IMR-90 (cell line): ENCODE results near the gene GTPBP4. TPM values are rescaled to one million over a fixed set of nuclear protein-coding genes. Genes with fewer than 3 reads are reported as not detected.

Experiments
- ATAC-seq: fragments of 200-7000 bp; cut with Tn5 transposase; 2 replicates; pipeline ENCODE4 v1.9.1; 2020; ENCODE audit warnings: low read depth, mild to moderate bottlenecking, moderate library complexity
- BruUV-seq: library from RNA; stranded (reverse); fragments of 400-500 nt; replicated peaks from 2 replicates; lab custom pipeline; 2021; lab: Mats Ljungman, UMichigan
- CTCF ChIA-PET: fragments of 300-600 bp; formaldehyde crosslinking; extraction: SDS; loops from one replicate; lab custom pipeline; 2021; ENCODE audit warnings: antibody characterized with exemption; lab: Yijun Ruan, JAX
- POLR2A ChIA-PET: fragments of 300-600 bp; sonication (Branson Sonifier 250); formaldehyde crosslinking; loops from one replicate; lab custom pipeline; 2022; ENCODE audit warnings: antibody characterized with exemption; ENCODE audit not compliant: unreplicated experiment; lab: Charles Lee
- DNase-seq: peaks from one replicate; pipeline ENCODE4 v3.0.0; 2013
- H2AFZ ChIP-seq: replicated peaks from 2 replicates; pipeline ENCODE3; 2013; ENCODE audit warnings: low read length, mild to moderate bottlenecking; ENCODE audit not compliant: poor library complexity
- H2AK5ac ChIP-seq: 2 replicates; pipeline ENCODE4 v1.6.1; 2013; ENCODE audit warnings: low read depth, low read length, inconsistent platforms
- H2AK9ac ChIP-seq: replicated peaks from 2 replicates; pipeline ENCODE3; 2013; ENCODE audit warnings: mild to moderate bottlenecking, low read depth, low read length, moderate library complexity; ENCODE audit not compliant: poor library complexity
- H2BK120ac ChIP-seq: 2 replicates; pipeline ENCODE4 v1.6.1; 2013; ENCODE audit warnings: low read depth, low read length, inconsistent platforms
- H2BK15ac ChIP-seq: 3 replicates; pipeline ENCODE4 v1.6.1; 2013; ENCODE audit warnings: low read depth, low read length, inconsistent platforms
- H2BK20ac ChIP-seq: 2 replicates; pipeline ENCODE4 v1.6.1; 2013; ENCODE audit warnings: low read depth, mild to moderate bottlenecking, inconsistent platforms, low read length, moderate library complexity
- H2BK5ac ChIP-seq: 2 replicates; pipeline ENCODE4 v1.6.1; 2013; ENCODE audit warnings: mild to moderate bottlenecking, low read depth, low read length, inconsistent platforms; ENCODE audit not compliant: poor library complexity, severe bottlenecking
- H3K14ac ChIP-seq: replicated peaks from 2 replicates; pipeline ENCODE4 v1.6.1; 2013; ENCODE audit warnings: low read depth, low read length, inconsistent platforms
- H3K18ac ChIP-seq: 2 replicates; pipeline ENCODE4 v1.6.1; 2013; ENCODE audit warnings: low read depth, low read length, control low read depth
- H3K23ac ChIP-seq: 2 replicates; pipeline ENCODE4 v1.6.1; 2013; ENCODE audit warnings: low read depth, low read length, inconsistent platforms
- H3K27ac ChIP-seq: 2 replicates; pipeline ENCODE4 v1.5.1; 2013; ENCODE audit warnings: mild to moderate bottlenecking, control low read depth, low read length; ENCODE audit not compliant: insufficient read depth
- H3K27me3 ChIP-seq: 2 replicates; pipeline ENCODE4 v1.6.1; 2013; ENCODE audit warnings: low read length; ENCODE audit not compliant: control insufficient read depth, insufficient read depth
- H3K36me3 ChIP-seq: 2 replicates; pipeline ENCODE4 v1.6.1; 2013; ENCODE audit warnings: low read length, mixed read lengths; ENCODE audit not compliant: control insufficient read depth, insufficient read depth
- H3K4ac ChIP-seq: 2 replicates; pipeline ENCODE4 v1.6.1; 2013; ENCODE audit warnings: low read depth, low read length, inconsistent platforms
- H3K4me1 ChIP-seq: 2 replicates; pipeline ENCODE4 v1.6.1; 2013; ENCODE audit warnings: low read length, mixed read lengths; ENCODE audit not compliant: control insufficient read depth, insufficient read depth
- H3K4me2 ChIP-seq: 2 replicates; pipeline ENCODE4 v1.6.1; 2013; ENCODE audit warnings: low read depth, mild to moderate bottlenecking, control low read depth, low read length, moderate library complexity
- H3K4me3 ChIP-seq: 2 replicates; pipeline ENCODE4 v1.5.1; 2013; ENCODE audit warnings: low read depth, mild to moderate bottlenecking, control low read depth, low read length, moderate library complexity; ENCODE audit not compliant: insufficient read depth
- H3K56ac ChIP-seq: 2 replicates; pipeline ENCODE4 v1.6.1; 2013; ENCODE audit warnings: low read length, inconsistent platforms; ENCODE audit not compliant: insufficient read depth; ENCODE audit errors: extremely low read depth
- H3K79me1 ChIP-seq, 2 experiments: 2 replicates each; pipeline ENCODE4 v1.6.1; 2013; ENCODE audit warnings: low read length in 2 of 2, inconsistent platforms in 1 of 2, low read depth in 1 of 2
- H3K9ac ChIP-seq: 2 replicates; pipeline ENCODE4 v1.6.1; 2013; ENCODE audit warnings: low read depth, low read length, control low read depth
- H3K9me1 ChIP-seq: 2 replicates; pipeline ENCODE4 v1.6.1; 2013; ENCODE audit warnings: low read length, inconsistent platforms; ENCODE audit not compliant: insufficient read depth
- H3K9me3 ChIP-seq: 2 replicates; pipeline ENCODE4 v1.6.1; 2013; ENCODE audit warnings: low read length; ENCODE audit not compliant: control insufficient read depth, insufficient read depth
- H4K20me1 ChIP-seq: 2 replicates; pipeline ENCODE4 v1.6.1; 2013; ENCODE audit warnings: low read length, inconsistent platforms; ENCODE audit not compliant: insufficient read depth
- H4K5ac ChIP-seq: 2 replicates; pipeline ENCODE4 v1.6.1; 2013; ENCODE audit warnings: mild to moderate bottlenecking, low read depth, low read length, control low read depth
- H4K8ac ChIP-seq, 2 experiments: 2 replicates each; pipeline ENCODE4 v1.6.1; 2013; ENCODE audit warnings: low read depth in 2 of 2, low read length in 2 of 2, control low read depth in 1 of 2, inconsistent platforms in 1 of 2
- H4K91ac ChIP-seq: 2 replicates; pipeline ENCODE4 v1.6.1; 2013; ENCODE audit warnings: low read depth, low read length, inconsistent platforms; ENCODE audit not compliant: insufficient read depth
- BHLHE40 ChIP-seq: fragments of 150-350 bp; IDR thresholded peaks from 2 replicates; pipeline ENCODE4 v1.6.1; 2016; ENCODE audit warnings: mild to moderate bottlenecking, low read depth, low read length
- CHD1 ChIP-seq: IDR thresholded peaks from 2 replicates; pipeline ENCODE4 v1.6.1; 2012; ENCODE audit warnings: low read depth, low read length, improper control_type of control experiment
- CTCF ChIP-seq: conservative IDR thresholded peaks from 2 replicates; pipeline ENCODE4 v1.5.1; 2012; ENCODE audit warnings: mild to moderate bottlenecking, low read depth, low read length, improper control_type of control experiment
- ELK1 ChIP-seq: fragments of 150-350 bp; IDR thresholded peaks from 2 replicates; pipeline ENCODE4 v1.6.1; 2016; ENCODE audit warnings: low read depth, mild to moderate bottlenecking, low read length, moderate library complexity, borderline replicate concordance
- FOS ChIP-seq: fragments of 150-350 bp; IDR thresholded peaks from 2 replicates; pipeline ENCODE4 v1.6.1; 2016; ENCODE audit warnings: low read depth, low read length
- MAFK ChIP-seq: IDR thresholded peaks from 2 replicates; pipeline ENCODE4 v1.6.1; 2012; ENCODE audit warnings: low read depth, low read length, improper control_type of control experiment
- RAD21 ChIP-seq: IDR thresholded peaks from 2 replicates; pipeline ENCODE4 v1.6.1; 2012; ENCODE audit warnings: low read length, improper control_type of control experiment
- RFX5 ChIP-seq: IDR thresholded peaks from 2 replicates; pipeline ENCODE4 v1.8.0; 2012; ENCODE audit warnings: low read depth, mild to moderate bottlenecking, low read length, moderate library complexity
- SMC3 ChIP-seq: fragments of 150-350 bp; IDR thresholded peaks from 2 replicates; pipeline ENCODE4 v1.6.1; 2016; ENCODE audit warnings: low read depth, mild to moderate bottlenecking, antibody characterized with exemption, low read length, moderate library complexity
- USF2 ChIP-seq: fragments of 150-350 bp; IDR thresholded peaks from 2 replicates; pipeline ENCODE4 v1.6.1; 2017; ENCODE audit warnings: mild to moderate bottlenecking, antibody characterized with exemption, low read length, low read depth
- WGBS, 2 experiments: methylation state at CpG; one replicate each; pipeline versions ENCODE4 v1.1.5 to v1.1.7; 2013; ENCODE audit warnings: missing lambda C conversion rate in 2 of 2; ENCODE audit not compliant: insufficient read length in 1 of 2; ENCODE audit errors: extremely low coverage in 2 of 2; 5-methylcytosine and 5-hydroxymethylcytosine counted together
- dilution Hi-C: fragments of 300-500 bp; cut with HindIII; formaldehyde crosslinking; loops from one replicate; pipeline ENCODE4 v1.14.3; 2018; ENCODE audit warnings: low sequenced_read_pairs; ENCODE audit not compliant: unreplicated experiment
- in situ Hi-C: fragments of 300-500 bp; cut with MboI; formaldehyde crosslinking; loops from 3 replicates; pipeline ENCODE4 v1.14.3; 2019; ENCODE audit warnings: low sequenced_read_pairs, inconsistent platforms, mixed read lengths
- intact Hi-C: fragments of 100-400 bp; cut with micrococcal nuclease; formaldehyde crosslinking; loops from 2 replicates; pipeline ENCODE4 v1.10.0; 2022
- polyA plus RNA-seq, 3 experiments: library from polyadenylated mRNA; depleted of rRNA; stranded (reverse); fragments of >200 nt; gene quantifications; 2 replicates each; pipeline ENCODE4 v1.2.3, GENCODE V29; 2012; ENCODE audit warnings: low replicate concordance in 1 of 3
- total RNA-seq: library from RNA; depleted of rRNA; stranded (reverse); fragments of >200 nt; gene quantifications from 2 replicates; pipeline ENCODE4 v1.2.3, GENCODE V29; 2012

Gene GTPBP4
- total and polyA plus RNA-seq, 2 of the 4 experiments (the other 2 are of a cell fraction): 46.2 to 48.6 TPM

GRCh38 chr10:1059902-1060301 is 71.7 kb downstream of the GTPBP4 start:
- Histone ChIP-seq H2AFZ (no peak overlapping the region), H4K5ac (no peak overlapping the region), H3K4me3 (no peak overlapping the region), H4K20me1 (peaks cover 24% of the 10 kb centered on the region), H3K36me3 (peaks cover 5% of the 10 kb centered on the region), H2AK9ac (no peak overlapping the region), H3K4me2 (no peak overlapping the region), H3K18ac (no peak overlapping the region), H3K79me1 (peaks cover 41 to 67% of the 10 kb centered on the region in 2 experiments), H3K27ac (no peak overlapping the region), H3K56ac (no peak overlapping the region), H2BK20ac (no peak overlapping the region), H2BK120ac (no peak overlapping the region), H3K27me3 (no peaks in the 10 kb centered on the region), H3K9ac (no peak overlapping the region), H2AK5ac (0 out of 2 replicates have a peak overlapping the region, but pooled peaks have one; percentile 27), H4K91ac (no peak overlapping the region), H4K8ac (no peak overlapping the region), H3K9me3 (no peaks in the 10 kb centered on the region), H3K4ac (no peak overlapping the region), H2BK15ac (no peak overlapping the region), H3K23ac (no peak overlapping the region), H3K4me1 (no peaks in the 10 kb centered on the region; the same call in 1 of the 2 replicates), H3K9me1 (peaks cover 12% of the 10 kb centered on the region), H2BK5ac (no peak overlapping the region), H3K14ac (no peak overlapping the region)
- BruUV-seq: no TSS peak
- no peak for TF ChIP-seq CTCF
- no peak for TF ChIP-seq RAD21
- no peak for TF ChIP-seq ELK1
- TF ChIP-seq FOS: no peak
- TF ChIP-seq MAFK: no peak
- TF ChIP-seq SMC3: no peak
- TF ChIP-seq RFX5: no peak
- TF ChIP-seq USF2: no peak
- TF ChIP-seq BHLHE40: no peak
- no peak for TF ChIP-seq CHD1
- in situ Hi-C loops: no loop called here
- ATAC-seq (no peak), DNase-seq (no peak)
- dilution Hi-C loops: no loop called here
- intact Hi-C loops: no loop called here
- ChIA-PET POLR2A (no interaction called here), CTCF (no interaction called here)
- WGBS, 2 experiments: 92% methylated on average over 2 of the region's 8 CpGs; no CpG with 5 or more reads in 1 of the 2 experiments
